Ramos (cell line): ENCODE results near the gene OR6T1.

Source experiments
- in situ Hi-C: fragments of 300-500 bp; cut with MboI; formaldehyde crosslinking; loops from one replicate; pipeline ENCODE4 v1.14.3; 2022; ENCODE audit warnings: low sequenced_read_pairs; ENCODE audit not compliant: unreplicated experiment

Gene OR6T1, protein sequence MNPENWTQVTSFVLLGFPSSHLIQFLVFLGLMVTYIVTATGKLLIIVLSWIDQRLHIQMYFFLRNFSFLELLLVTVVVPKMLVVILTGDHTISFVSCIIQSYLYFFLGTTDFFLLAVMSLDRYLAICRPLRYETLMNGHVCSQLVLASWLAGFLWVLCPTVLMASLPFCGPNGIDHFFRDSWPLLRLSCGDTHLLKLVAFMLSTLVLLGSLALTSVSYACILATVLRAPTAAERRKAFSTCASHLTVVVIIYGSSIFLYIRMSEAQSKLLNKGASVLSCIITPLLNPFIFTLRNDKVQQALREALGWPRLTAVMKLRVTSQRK

DNA sequence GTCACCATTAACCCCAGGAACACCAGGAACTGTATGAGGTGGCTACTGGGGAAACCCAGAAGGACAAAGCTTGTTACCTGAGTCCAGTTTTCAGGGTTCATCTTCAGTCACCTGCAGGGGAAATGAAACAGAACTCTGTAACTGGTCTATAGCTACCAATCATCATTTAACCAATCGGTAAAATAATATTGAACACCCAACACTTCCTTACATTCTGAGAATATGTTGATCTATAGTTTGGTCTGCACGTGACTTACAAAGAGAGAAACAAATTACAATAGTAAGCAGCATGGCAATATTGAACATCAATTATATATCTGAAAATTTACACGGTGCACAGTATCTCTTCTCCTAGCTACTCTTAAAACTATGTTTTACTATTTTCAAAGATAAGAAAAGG is at the start of gene OR6T1:
Gene OR6T1, minus strand, starts transcription at position 101 of the 400 bp plus-strand sequence. Its CDS starts 0 bp downstream, at position 101.
- in situ Hi-C loops, result no loop called here

DNA sequence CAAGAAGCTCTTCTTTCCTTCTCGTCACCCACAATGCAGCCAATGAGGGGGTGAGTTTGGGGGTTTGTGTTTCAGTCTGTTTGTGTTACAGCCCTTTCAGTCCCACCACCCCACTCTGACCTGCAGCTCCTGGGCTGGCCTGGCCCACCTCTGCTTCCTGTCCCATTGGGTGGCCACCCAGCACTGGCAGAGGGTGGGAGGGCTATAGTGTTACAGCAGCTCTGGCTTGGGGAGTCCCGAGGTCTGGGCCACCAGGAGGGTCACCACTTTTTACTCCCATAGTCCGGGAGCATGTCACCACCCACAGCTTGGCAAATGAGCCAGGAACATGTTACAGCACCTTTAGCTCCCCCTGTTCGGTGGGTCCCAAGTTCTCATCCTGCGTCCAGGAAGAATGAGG is 35.7 kb upstream of the OR6T1 start:
- in situ Hi-C loops, result no loop called here

DNA sequence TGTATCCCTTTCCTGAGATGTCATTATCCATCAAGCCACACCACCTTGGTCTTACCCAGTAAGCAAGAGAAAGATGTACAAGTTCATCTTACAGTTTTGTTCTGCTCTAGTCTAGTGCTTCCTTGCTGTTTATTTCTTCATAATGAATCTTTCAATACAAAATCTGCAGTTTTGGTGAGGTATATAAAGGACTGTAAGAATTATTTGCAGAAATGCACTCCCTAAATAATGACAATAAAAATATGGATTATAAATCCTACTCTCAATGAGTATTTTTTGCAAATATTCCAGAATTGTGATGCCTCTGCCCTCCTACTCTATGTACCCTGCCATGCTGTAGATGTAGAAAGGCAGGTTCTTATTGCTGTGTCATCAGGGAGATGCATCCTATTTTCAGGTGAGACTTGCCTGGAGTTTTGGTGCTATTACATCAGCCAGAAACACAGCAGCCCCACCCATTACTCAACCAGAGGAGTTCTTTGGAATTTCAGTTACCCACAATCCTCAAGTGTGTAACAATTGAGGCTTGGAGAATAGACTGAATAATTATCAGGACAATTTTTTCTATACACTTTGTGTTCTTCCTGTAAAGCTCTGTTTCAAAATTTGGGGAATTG is 34.2 kb upstream of the OR6T1 start, which contains the start of gene OR10S1:
Gene OR10S1, minus strand, starts transcription at position 51 of the 617 bp plus-strand sequence. CDS start 117 bp downstream, outside the sequence.
- in situ Hi-C loops, result no loop called here

DNA sequence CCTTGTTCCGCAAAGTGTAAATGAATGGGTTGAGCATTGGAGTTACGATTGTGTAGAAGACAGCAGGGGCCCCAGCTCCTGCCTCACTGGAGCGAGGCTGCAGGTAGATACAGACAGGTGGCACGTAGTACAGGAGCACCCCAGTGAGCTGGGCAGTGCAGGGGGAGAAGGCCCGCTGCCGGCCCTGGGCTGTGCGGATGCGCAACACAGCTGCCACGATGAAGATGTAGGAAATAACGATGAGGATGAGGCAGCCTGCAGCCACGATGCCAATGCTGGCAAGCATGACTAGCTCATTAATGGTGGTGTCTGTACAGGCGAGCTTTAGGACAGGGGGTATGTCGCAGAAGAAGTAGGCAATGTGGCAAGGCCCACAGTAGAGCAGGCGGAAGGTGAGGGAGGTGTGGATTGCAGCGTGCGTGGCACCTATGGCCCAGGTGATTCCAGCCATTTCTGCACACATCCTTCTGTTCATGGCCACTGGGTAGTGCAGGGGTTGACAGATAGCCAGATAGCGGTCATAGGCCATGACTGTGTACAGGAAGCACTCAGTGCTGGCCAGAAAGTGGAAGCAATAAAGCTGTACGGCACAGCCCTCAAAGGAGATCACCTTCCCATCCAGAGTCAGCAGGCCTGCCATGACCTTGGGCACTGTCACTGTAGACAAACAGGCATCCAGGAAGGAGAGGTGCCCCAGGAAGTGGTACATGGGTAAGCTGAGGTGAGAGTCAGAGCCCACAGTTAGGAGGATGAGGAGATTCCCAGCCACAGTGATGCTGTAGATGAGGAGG is 33.3 kb upstream of the OR6T1 start:
- in situ Hi-C loops, result no loop called here

DNA sequence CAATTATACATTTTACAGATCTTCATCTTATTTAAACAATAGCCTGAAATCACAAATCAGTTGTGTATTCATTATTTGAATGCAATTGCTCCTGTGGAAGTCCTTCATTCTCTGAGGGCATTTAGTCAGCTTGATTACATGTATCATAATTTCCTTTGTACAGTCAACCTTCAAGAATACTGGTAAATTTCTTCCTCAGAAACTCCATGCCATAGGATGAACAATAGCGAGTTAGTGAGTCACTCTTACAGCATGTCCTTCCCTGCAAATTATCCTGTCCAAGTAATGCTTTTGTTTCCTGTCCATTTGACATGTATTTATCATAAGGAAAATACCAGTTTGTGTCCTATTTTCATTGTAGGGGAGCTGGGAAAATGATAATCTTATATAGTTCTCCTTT is 30.2 kb upstream of the OR6T1 start:
- in situ Hi-C loops, result no loop called here

DNA sequence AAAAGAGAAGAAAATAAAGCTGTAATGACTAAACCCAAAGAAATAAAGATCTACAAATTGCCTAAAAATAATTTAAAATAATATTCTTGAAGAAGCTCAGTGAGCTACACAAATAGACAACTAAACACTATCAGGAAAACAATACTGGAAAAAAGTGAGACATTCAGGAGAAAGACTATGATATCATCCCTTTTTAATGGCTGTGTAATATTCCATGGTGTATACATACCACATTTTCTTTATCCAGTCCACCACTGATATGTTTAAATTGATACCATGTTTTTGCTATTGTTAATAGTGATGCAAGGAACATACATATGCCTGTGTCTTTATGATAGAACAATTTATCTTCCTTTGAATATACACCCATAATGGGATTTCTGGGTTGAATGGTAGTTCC is 13.1 kb upstream of the OR6T1 start:
- in situ Hi-C loops, result no loop called here

DNA sequence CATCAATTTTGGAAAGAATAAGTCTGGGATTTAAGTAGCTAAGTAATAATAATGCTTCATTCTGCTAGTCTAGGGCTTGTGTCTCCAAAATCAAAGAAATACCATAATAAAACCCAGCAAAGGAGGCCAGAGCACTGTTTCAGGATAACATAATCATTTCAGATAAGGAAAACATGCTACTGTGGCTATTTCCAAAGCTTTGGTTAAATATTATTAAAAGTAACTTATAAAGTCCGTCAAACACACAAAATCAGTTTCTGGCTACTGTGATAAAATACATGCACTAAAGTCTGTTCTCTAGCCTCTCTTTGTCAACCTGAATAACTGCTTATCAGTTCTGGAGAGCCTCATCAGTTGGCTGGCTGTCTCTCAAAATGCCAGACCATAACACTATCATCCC is 1.5 kb upstream of the OR6T1 start:
- in situ Hi-C loops, result no loop called here

DNA sequence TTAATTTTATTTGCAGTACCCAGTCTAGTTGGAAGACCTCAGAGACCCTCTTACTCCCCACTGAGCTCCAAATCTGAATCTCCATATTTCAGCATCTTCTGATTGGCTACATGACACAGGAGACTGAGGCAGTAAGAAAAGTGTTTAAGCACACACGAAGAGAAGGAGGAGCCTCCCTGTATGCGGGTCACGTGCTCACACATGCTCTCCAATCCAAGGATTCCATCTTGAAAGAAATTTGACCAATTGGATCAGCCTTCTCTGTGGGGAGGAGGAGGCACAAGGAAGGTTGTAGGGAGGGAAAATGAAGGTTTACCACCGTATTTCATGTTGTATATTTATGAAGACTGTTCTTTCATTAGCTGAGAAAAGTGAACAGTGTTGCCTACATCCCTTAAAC is 1.2 kb downstream of the OR6T1 start:
- in situ Hi-C loops, result no loop called here

DNA sequence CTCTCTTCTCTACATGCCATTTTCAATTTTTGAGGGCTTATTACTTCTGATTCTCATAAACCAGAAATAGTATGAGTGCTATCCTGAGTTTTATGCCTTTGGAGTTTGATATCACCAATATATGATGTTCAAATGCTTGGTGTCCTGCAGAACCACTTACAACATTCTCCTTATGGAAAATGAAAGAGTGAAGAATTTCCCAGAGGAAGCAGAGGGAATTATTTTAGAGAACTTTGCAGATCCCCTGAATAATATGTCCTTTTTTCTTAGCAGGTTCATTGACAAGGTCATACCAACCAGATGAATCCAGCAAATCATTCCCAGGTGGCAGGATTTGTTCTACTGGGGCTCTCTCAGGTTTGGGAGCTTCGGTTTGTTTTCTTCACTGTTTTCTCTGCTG is 4.3 kb downstream of the OR6T1 start, which contains the start of gene OR4D5:
Gene OR4D5, plus strand, starts transcription at position 301 of the 400 bp plus-strand sequence. Its CDS starts 0 bp downstream, at position 301.
- in situ Hi-C loops, result no loop called here

DNA sequence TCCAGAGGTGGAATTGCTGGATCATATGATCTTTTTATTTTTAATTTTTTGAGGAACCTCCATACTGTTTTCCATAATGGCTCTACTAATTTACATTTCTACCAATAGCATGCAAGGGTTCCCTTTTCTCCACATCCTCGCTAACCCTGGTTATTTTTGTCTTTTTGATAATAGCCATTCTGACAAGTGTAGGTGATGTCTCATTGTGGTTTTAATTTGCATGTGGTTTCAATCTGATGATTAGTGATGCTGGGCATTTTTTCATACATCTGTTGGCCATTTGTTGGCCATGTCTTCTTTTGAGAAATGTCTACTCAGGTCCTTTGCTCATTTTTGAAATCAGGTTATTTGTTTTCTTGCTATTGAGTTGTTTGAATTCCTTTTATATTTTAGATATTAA is 19.6 kb downstream of the OR6T1 start:
- in situ Hi-C loops, result no loop called here

DNA sequence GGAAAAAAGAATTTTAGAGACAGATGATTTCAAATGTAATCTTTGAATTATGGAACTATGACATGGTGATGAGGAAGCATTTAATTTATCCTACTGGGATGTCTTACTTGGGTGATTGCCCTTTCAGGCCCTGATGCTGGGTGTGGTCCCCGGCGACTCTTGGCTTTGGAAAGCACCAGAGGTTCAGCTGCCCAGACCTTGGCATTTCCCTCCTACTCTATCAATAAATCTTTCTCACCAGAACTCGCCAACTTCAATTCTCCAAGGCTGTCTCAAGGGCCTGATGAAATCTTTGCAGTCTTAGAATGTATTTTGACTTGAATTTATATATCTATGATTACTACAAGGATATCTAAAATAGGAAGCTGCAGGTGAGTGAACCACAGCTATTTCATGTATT is 22.7 kb downstream of the OR6T1 start:
- in situ Hi-C loops, result no loop called here

DNA sequence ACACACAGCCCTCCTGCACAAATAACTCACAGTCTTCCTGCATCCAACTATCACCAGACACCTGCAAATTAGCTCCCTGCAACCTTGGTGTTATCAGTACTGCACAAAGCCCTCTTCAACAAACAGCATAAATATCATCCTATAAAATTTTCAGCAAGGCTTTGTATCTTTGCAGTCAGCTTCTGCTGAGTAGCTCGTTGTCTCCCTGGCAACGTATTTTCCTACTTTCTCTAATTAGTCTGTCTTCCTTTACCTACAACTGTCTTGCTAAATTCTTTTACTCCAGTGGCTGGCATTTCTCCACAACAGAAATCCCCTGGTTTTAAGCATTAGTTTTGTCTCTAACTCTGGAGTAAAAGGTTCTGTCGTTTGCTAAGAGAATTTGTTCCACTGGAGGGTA is 37.8 kb downstream of the OR6T1 start:
- in situ Hi-C loops, result no loop called here

DNA sequence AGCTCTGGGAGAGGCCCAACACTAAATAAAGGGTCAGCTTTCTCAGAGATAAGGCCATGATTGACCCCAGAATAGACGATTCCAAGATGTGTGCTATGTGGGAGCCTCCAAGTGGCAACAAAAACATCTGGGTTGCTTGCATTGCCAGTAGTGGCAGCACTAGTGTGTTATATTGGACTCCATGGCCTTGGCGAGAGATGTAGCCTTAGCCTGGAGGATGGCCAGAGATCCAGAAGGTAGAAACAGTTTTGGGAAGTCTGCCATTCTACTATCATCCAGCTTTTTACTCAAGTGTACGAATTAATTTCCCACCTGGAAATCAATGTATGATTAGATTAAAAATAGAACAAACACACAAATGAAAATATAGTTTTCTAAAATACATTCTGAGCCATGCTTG is 38.7 kb downstream of the OR6T1 start:
- in situ Hi-C loops, result no loop called here

DNA sequence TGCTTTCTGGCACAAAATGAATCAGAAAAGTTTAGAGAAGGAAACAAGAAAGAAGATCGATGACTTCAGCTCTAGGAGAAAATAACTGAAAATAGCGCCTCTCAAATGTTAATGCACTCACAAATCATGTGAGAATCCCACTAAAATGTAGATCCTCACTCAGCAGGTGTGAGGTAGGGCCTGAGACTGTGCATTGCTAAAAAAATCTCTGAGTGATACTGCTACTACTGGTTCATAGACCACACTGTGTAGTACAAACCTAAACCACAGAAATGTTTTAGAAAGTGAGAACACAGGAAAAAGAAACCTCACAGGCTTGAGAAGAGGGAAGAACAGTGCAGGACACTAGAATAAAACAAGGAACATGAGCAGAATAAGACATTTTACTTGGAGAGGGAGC is 39.7 kb downstream of the OR6T1 start:
- in situ Hi-C loops, result no loop called here

DNA sequence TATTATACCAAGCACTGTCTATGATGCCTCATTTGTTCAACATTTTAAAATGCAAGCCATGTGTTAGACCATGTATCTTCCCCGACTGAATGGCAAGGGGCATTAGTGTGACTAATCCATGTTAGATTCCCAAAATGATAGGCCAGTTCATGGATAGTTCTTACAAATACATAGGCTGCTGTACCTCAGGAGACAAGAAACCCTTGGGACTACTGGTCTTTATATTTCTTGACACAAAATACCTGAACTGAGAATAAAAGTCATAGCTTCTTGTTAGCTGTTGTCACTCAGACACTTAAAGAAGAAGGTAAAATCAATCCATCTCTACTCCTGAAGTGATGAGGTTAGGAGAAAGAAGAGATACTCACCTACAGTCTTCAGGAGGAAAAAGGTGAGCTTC is 41.8 kb downstream of the OR6T1 start, which contains the start of gene OR8D4:
Gene OR8D4, plus strand, starts transcription at position 301 of the 400 bp plus-strand sequence. CDS start 4,265 bp downstream, outside the sequence.
- in situ Hi-C loops, result no loop called here

DNA sequence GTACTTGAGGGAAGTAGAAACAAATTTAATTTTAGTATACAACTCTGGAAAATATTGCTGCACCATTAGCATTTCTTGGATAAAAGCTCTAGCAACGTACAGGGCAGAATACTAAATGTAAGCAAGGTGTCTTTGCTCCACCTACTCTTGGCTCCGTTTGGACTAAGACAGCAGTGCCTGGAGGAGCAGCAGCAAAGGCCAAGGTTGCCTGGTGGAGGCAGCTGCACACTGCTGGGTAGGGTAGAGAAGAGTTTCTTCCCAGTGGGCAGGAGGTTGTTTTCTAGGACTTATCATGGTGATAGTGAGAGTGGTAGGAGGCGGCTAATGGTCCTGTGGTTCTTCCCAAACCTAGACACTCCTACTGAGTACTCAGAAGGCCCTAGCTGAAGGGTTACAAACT is 43.8 kb downstream of the OR6T1 start:
- in situ Hi-C loops, result no loop called here
